ENCODE measurements around the gene CYSLTR2. TPM values are rescaled to one million over a fixed set of nuclear protein-coding genes. Genes with fewer than 3 reads are reported as not detected.
"Not testable (repeated sequence)": the region's sequence is repeated elsewhere in the genome, so short reads cannot be mapped to it uniquely, and the experiment has no call there.

CYSLTR2 gene
- total RNA-seq, 1 experiment from 2014 or later, result not detected

DNA sequence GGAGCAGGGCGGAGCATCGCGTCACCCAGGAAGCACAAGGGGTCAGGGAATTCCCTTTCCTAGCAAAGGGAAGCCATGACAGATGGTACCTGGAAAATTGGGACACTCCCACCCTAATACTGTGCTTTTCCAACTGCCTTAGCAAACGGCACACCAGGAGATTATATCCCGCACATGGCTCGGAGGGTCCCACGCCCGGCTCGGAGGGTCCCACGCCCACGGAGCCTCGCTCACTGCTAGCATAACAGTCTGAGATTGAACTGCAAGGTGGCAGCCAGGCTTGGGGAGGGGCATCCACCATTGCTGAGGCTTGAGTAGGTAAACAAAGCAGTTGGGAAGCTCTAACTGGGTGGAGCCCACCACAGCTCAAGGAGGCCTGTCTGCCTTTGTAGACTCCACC, 42.9 kb downstream of the CYSLTR2 start:
- H3K4me3 Mint-ChIP-seq; ATAC-seq; CTCF ChIA-PET; H3K27me3 Mint-ChIP-seq (ENCODE audit: low read depth); H3K27ac Mint-ChIP-seq; DNase-seq (ENCODE audit: low spot score); H3K4me1 Mint-ChIP-seq; POLR2A ChIA-PET: not testable (repeated sequence)
- H3K9me3 Mint-ChIP-seq, result peaks cover 49% of the 10 kb centered on the region
- peaks cover 19% of the 10 kb centered on the region for H3K36me3 Mint-ChIP-seq

DNA sequence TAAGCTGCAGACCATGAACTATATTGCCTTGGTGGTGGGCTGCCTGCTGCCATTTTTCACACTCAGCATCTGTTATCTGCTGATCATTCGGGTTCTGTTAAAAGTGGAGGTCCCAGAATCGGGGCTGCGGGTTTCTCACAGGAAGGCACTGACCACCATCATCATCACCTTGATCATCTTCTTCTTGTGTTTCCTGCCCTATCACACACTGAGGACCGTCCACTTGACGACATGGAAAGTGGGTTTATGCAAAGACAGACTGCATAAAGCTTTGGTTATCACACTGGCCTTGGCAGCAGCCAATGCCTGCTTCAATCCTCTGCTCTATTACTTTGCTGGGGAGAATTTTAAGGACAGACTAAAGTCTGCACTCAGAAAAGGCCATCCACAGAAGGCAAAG, 53.7 kb downstream of the CYSLTR2 start:
- CTCF ChIA-PET, result no interaction called here
- Mint-ChIP-seq H3K27ac (no peak overlapping the region), H3K27me3 (ENCODE audit: low read depth) (no peaks in the 10 kb centered on the region), H3K4me1 (peaks cover 10% of the 10 kb centered on the region), H3K36me3 (peaks cover 20% of the 10 kb centered on the region), H3K9me3 (peaks cover 48% of the 10 kb centered on the region), H3K4me3 (no peak overlapping the region)
- POLR2A ChIA-PET, result no interaction called here
- TF ChIP-seq, protein P1, sequence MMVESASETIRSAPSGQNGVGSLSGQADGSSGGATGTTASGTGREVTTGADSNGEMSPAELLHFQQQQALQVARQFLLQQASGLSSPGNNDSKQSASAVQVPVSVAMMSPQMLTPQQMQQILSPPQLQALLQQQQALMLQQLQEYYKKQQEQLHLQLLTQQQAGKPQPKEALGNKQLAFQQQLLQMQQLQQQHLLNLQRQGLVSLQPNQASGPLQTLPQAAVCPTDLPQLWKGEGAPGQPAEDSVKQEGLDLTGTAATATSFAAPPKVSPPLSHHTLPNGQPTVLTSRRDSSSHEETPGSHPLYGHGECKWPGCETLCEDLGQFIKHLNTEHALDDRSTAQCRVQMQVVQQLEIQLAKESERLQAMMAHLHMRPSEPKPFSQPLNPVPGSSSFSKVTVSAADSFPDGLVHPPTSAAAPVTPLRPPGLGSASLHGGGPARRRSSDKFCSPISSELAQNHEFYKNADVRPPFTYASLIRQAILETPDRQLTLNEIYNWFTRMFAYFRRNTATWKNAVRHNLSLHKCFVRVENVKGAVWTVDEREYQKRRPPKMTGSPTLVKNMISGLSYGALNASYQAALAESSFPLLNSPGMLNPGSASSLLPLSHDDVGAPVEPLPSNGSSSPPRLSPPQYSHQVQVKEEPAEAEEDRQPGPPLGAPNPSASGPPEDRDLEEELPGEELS (CRISPR knock-in tag; IDR thresholded peaks at IDR 0.05), result no peak
- TF ChIP-seq ZNF416 (CRISPR knock-in tag; IDR thresholded peaks at IDR 0.05) (no peak), ZNF219 (CRISPR knock-in tag; IDR thresholded peaks at IDR 0.05; ENCODE audit: borderline replicate concordance) (no peak), HMGA2 (CRISPR knock-in tag; IDR thresholded peaks at IDR 0.05) (no peak), NR1H2 (CRISPR knock-in tag; IDR thresholded peaks at IDR 0.05) (no peak), ZNF671 (CRISPR knock-in tag; IDR thresholded peaks at IDR 0.05) (no peak)
- TF ChIP-seq, protein P2, sequence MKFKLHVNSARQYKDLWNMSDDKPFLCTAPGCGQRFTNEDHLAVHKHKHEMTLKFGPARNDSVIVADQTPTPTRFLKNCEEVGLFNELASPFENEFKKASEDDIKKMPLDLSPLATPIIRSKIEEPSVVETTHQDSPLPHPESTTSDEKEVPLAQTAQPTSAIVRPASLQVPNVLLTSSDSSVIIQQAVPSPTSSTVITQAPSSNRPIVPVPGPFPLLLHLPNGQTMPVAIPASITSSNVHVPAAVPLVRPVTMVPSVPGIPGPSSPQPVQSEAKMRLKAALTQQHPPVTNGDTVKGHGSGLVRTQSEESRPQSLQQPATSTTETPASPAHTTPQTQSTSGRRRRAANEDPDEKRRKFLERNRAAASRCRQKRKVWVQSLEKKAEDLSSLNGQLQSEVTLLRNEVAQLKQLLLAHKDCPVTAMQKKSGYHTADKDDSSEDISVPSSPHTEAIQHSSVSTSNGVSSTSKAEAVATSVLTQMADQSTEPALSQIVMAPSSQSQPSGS (CRISPR knock-in tag; IDR thresholded peaks at IDR 0.05; ENCODE audit: borderline replicate concordance, low read depth), result no peak
- ATAC-seq (no peak), DNase-seq (ENCODE audit: low spot score) (no peak)

DNA sequence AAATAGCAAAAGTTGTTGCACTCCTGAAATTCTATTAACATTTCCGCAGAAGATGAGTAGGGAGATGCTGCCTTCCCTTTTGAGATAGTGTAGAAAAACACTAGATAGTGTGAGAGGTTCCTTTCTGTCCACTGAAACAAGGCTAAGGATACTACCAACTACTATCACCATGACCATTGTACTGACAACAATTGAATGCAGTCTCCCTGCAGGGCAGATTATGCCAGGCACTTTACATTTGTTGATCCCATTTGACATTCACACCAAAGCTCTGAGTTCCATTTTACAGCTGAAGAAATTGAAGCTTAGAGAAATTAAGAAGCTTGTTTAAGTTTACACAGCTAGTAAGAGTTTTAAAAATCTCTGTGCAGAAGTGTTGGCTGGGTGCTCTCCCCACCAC, 55.0 kb downstream of the CYSLTR2 start:
- TF ChIP-seq CREB1 (CRISPR knock-in tag; IDR thresholded peaks at IDR 0.05), result no peak
- TF ChIP-seq ZNF423 (CRISPR knock-in tag; IDR thresholded peaks at IDR 0.05), result no peak
- TF ChIP-seq, protein P2 (CRISPR knock-in tag; IDR thresholded peaks at IDR 0.05; ENCODE audit: borderline replicate concordance, low read depth), result no peak
- TF ChIP-seq, protein P3, sequence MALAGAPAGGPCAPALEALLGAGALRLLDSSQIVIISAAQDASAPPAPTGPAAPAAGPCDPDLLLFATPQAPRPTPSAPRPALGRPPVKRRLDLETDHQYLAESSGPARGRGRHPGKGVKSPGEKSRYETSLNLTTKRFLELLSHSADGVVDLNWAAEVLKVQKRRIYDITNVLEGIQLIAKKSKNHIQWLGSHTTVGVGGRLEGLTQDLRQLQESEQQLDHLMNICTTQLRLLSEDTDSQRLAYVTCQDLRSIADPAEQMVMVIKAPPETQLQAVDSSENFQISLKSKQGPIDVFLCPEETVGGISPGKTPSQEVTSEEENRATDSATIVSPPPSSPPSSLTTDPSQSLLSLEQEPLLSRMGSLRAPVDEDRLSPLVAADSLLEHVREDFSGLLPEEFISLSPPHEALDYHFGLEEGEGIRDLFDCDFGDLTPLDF (CRISPR knock-in tag; IDR thresholded peaks at IDR 0.05), result no peak
- TF ChIP-seq, protein P4, sequence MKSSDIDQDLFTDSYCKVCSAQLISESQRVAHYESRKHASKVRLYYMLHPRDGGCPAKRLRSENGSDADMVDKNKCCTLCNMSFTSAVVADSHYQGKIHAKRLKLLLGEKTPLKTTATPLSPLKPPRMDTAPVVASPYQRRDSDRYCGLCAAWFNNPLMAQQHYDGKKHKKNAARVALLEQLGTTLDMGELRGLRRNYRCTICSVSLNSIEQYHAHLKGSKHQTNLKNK (CRISPR knock-in tag; IDR thresholded peaks at IDR 0.05), result no peak
- TF ChIP-seq ZNF317 (CRISPR knock-in tag; IDR thresholded peaks at IDR 0.05; ENCODE audit: borderline replicate concordance, low read depth), result no peak
- TF ChIP-seq ESRRA (CRISPR knock-in tag; IDR thresholded peaks at IDR 0.05; ENCODE audit: borderline replicate concordance), result no peak
- TF ChIP-seq, protein P5, sequence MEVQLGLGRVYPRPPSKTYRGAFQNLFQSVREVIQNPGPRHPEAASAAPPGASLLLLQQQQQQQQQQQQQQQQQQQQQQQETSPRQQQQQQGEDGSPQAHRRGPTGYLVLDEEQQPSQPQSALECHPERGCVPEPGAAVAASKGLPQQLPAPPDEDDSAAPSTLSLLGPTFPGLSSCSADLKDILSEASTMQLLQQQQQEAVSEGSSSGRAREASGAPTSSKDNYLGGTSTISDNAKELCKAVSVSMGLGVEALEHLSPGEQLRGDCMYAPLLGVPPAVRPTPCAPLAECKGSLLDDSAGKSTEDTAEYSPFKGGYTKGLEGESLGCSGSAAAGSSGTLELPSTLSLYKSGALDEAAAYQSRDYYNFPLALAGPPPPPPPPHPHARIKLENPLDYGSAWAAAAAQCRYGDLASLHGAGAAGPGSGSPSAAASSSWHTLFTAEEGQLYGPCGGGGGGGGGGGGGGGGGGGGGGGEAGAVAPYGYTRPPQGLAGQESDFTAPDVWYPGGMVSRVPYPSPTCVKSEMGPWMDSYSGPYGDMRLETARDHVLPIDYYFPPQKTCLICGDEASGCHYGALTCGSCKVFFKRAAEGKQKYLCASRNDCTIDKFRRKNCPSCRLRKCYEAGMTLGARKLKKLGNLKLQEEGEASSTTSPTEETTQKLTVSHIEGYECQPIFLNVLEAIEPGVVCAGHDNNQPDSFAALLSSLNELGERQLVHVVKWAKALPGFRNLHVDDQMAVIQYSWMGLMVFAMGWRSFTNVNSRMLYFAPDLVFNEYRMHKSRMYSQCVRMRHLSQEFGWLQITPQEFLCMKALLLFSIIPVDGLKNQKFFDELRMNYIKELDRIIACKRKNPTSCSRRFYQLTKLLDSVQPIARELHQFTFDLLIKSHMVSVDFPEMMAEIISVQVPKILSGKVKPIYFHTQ (CRISPR knock-in tag; IDR thresholded peaks at IDR 0.05), result no peak
- no peak for TF ChIP-seq TCF7 (CRISPR knock-in tag; IDR thresholded peaks at IDR 0.05; ENCODE audit: low read depth)
- TF ChIP-seq, protein P6, sequence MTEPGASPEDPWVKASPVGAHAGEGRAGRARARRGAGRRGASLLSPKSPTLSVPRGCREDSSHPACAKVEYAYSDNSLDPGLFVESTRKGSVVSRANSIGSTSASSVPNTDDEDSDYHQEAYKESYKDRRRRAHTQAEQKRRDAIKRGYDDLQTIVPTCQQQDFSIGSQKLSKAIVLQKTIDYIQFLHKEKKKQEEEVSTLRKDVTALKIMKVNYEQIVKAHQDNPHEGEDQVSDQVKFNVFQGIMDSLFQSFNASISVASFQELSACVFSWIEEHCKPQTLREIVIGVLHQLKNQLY (CRISPR knock-in tag; IDR thresholded peaks at IDR 0.05), result no peak
- CTCF ChIA-PET, result interaction anchor here (0.6 kb wide), 1 partner anchor 129 kb away, joined by 4 read pairs; no protein-coding TSS in a partner anchor
- no peak overlapping the region for H3K4me3 Mint-ChIP-seq
- H3K36me3 Mint-ChIP-seq, result peaks cover 25% of the 10 kb centered on the region
- peak; percentile 60 for ATAC-seq
- POLR2A ChIA-PET, result no interaction called here
- H3K27me3 Mint-ChIP-seq (ENCODE audit: low read depth), result no peaks in the 10 kb centered on the region; the same call in 1 of the 2 replicates
- DNase-seq (ENCODE audit: low spot score), result no peak
- peaks cover 10% of the 10 kb centered on the region for H3K4me1 Mint-ChIP-seq
- no peak overlapping the region for H3K27ac Mint-ChIP-seq
- peaks cover 54% of the 10 kb centered on the region for H3K9me3 Mint-ChIP-seq

Data from WTC11 (cell line).